Stimulated activated CD8-positive, alpha-beta memory T cell treated with anti-CD3 and anti-CD28 coated beads, Interleukin-12 subunit alpha, Interleukin-12 subunit beta, amount 100 ng/mL, for 1 hour (primary cell): ENCODE data around the gene SCN4A.
A peak's percentile ranks its signal among the peaks of the same experiment; 100 is the strongest.
"Not testable (repeated sequence)": the region's sequence is repeated elsewhere in the genome, so short reads cannot be mapped to it uniquely, and the experiment has no call there.

ENCODE experiments used
- DNase-seq: peaks from one replicate; pipeline ENCODE4 v3.0.0-alpha.2; 2020; ENCODE audit warnings: low read depth

SCN4A gene

DNA sequence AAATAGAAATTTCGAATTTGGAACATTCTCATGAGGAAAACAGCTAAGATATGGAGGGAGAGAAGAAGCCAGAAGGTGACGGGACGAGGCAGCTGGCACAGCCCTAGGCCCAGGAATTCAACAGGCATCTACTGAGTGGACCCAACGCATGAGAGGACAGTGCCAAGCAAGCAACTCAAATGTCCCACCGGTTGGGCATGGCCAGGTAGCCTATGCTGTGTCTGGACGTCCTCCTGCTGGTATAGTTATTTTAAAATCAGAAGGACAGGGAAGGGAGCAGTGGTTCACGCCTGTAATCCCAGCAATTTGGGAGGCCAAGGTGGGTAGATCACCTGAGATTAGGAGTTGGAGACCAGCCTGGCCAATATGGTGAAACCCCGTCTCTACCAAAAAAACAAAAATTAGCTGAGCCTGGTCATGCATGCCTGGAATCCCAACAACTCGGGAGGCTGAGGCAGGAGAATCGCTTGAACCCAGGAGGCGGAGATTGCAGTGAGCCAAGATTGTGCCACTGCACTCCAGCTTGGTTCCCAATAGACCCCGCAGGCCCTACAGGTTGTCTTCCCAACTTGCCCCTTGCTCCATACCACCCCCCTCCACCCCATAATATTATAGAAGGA is 56.0 kb downstream of the SCN4A start:
- no peak for DNase-seq

DNA sequence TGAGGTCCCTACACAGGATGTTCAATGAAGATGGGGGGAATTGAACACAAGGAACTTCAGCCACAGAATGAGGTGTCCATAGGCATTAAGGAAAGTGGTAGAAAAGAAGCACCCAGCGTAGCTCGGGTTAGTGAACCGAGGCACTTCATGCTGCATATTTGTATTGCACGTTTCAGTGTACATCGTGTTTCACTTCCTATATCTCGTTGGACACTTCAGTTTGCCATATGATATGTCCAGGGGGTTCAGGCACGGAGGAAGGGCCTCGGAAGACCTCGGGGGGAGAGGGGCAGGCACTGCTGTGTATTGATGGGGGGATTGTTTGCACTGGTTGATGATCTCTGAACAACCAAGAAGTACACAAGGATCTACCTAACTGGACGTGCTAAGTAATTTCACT is 57.0 kb downstream of the SCN4A start:
- DNase-seq = not testable (repeated sequence)

DNA sequence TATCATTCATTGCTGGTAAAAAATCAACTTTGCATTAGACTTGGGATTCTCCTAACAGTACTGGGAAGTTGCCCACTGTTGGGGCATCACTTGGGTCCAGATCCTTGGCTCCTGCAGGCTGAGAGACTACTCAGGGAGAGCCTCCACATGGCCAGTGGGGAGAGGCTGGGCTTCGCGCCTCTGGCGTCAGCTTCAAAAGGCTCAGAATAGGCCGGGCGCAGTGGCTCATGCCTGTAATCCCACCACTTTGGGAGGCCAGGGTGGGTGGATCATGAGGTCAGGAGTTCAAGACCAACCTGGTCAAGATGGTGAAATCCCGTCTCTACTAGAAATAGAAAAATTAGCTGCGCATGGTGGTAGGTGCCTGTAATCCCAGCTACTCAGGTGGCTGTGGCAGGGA is 58.2 kb downstream of the SCN4A start:
- no peak for DNase-seq

DNA sequence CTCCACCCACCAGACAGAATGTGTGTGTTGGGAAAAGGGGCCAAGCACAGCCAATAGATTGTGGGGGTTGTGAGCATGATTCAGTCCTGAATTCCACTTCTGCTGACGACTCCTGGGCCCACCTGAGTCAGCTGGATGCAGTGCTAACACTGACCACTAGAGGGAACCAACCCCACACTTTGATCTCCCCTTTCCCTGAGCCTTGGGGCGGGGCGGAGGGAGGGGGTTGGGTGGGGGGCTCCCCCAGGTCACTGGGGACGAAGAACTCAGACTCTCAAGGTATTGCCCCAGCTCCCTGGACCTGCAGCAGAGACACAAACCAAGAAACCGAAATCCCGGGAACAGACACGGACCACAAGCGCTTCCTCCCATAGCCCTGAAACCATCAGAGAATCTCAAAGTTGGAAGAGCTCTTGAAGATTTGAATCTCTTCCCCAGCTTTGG is 61.0 kb downstream of the SCN4A start:
- DNase-seq = peak; percentile 50

DNA sequence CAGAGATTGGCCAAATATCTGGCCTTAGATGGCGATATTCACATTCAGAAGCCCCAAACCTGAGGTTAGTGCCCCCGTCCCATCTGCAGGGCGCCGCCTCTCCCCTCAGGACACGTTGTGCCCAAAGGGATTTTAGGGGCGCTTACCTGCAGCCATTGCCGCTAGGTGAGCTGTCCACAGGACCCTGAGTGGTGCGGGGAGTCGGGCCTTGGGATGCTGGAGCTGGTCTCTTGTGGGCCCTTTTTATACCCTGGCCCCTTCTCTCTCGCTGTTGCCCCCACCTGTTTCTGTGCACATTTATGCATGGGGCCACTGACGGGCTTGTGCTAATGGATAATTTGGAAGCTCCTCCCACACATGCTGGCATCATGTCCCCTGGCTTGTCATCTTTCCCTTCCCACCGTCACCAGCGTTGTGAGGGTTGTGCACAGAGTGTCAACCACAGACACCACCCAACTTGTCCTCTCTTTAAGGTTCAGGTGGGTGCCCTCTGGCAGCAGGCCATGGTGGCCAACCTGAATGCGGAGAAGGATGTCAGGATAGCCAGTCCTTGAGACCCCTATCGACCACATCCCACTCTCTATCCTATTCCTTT is 61.6 kb downstream of the SCN4A start, which contains the start of gene CSHL1:
TSS of gene CSHL1 (minus strand) at position 218 of the 595 bp plus-strand sequence. CDS start at position 156, 62 bp downstream.
- DNase-seq = no peak

DNA sequence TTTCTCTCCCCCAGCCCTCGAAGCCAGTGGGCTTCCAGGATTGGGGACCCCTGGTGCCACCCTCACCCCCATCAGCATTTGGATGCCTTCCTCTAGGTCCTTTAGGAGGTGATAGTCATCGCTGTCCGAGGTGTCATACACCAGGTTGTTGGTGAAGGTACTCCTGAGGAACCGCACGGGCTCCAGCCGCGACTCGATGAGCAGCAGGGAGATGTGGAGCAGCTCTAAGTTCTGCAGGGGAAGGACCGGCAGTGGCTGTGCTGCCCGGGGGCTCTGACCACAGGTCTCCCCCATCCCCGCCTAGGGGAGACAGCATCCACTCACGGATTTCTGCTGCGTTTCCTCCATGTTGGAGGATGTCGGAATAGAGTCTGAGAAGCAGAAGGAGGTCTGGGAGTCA is 62.6 kb downstream of the SCN4A start:
- no peak for DNase-seq

DNA sequence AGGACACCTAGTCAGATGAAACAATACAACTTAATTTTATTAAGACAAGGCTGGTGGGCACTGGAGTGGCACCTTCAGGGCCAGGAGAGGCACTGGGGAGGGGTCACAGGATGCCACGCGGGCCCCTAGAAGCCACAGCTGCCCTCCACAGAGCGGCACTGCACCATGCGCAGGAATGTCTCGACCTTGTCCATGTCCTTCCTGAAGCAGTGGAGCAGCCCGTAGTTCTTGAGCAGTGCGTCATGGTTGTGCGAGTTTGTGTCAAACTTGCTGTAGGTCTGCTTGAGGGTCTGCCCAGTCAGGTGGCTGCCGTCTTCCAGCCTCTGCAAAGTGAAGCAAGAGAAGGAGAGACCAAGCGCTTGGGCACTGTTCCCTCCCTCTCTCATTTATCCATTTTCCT is 63.1 kb downstream of the SCN4A start:
- DNase-seq = not testable (repeated sequence)

DNA sequence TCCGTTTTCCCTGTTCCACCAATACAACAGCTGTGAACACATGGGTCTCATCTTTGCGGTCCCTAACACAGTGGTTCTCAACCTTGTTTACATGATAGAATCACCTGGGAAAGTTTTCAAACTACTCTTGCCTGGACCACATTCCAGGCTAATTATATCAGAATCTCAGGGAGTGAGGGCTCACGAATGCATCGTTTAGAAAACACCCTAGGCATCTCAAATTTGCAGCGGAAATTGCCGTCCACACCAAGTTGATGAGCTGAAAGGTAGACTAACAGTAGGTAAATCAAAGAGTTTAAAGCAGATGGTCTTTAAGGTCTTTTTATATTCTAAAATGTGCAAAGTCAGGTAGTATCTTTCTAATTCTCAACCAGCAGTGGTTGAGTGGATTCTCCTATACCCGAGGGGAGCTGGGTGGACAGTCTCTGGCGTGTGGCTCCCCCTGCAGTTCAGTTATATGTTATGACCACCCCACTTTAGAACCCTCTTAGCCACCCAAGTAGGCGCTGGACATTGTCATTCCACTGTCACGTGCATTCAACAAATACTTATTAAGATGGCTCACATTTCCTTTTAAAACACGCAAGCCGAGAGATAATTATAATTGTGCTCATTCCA is 65.4 kb downstream of the SCN4A start:
- not testable (repeated sequence) for DNase-seq

DNA sequence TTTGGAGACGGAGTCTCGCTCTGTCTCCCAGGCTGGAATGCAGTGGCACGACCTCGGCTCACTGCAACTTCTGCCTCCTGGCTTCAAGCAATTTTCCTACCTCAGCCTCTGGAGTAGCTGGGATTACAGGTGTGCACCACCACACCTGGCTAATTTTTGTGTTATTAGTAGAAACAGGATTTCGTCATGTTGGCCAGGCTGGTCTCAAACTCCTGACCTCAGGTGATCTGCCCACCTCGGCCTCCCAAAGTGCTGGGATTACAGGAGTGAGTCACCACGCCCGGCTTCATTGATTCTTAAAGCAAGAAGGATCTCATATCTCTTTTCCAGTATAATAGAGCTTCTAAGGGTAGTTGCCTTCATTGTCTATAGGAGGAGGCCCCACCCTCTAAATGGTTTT is 67.9 kb downstream of the SCN4A start:
- not testable (repeated sequence) for DNase-seq

DNA sequence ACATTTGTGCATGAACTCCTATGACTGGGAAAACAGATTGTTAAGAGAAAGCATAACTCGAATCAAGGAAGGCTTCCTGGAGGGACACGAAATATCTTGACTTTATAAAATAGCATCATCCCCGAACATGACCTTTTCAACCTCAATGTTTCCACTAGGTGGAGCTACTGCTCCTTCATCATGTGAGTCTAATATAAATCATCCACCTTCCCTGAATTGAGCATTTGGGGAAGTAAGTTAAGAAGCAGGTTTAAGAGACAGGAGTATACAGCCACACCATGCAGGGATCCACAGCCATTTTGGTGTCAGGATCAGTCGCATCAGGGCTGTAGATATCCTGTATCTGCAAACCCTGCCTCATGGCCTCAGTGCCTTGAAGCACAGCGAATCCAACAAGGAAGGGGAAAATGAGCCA is 68.9 kb downstream of the SCN4A start:
- not testable (repeated sequence) for DNase-seq

DNA sequence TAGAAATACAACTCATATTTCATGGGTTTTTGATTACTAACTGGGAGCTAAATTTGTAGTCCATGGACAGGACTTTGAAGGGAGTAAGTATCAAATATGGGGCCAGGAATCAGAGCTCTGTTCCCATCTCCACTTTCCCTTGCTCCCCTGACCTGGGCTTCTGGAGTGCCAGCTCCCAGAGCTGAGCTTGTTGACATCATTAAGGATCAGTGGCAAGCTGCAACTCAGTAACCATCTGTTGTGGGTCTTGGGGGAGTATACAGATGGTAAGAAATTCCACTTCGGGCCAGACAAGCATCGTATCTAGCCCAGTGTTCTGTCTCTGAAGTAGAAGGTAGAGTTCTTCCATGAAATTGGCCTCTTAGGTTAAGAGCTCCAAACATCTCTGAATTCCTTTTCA is 70.7 kb downstream of the SCN4A start:
- DNase-seq = not testable (repeated sequence)

DNA sequence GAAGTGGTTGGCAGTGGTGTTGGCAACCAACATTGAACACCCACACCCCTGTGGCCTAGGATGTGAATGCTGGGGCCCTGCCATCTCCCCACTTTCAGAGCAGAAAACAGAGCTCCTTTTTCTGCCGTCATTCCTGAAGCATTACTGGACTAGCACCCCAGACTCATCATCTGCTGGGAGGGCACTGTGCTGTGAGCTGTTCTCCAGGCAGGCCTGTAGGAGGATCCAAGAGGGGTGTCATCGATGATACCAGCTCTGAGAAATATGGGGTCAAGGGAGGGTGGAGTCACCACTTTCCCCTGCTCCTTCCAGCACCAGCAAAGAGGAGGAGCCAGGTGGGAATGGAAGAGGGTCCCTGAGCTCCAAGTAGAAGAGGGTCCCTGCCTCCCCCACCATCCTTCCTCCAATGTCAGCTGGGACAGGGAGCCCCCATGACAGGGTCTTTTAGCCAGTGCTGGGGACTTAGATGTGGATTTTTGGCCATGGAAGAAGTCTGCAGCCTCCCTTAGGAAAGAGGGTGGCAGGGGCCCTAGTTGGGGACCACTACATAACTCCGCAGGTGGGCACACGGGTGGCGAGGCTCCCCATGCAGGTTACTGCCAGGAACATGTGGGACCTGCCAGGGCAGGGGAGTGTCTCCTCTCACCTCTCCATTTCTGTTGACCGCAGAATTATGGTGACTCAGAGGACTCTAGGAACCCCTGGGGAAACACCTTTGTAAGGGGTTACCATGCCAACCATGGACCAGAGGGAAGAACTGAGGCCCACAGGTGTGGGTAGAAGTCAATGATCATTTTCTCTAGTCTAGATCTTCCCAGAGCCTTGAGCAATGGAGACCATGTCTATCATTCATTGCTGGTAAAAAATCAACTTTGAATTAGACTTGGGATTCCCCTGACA is 73.6 kb downstream of the SCN4A start:
- DNase-seq = not testable (repeated sequence)

DNA sequence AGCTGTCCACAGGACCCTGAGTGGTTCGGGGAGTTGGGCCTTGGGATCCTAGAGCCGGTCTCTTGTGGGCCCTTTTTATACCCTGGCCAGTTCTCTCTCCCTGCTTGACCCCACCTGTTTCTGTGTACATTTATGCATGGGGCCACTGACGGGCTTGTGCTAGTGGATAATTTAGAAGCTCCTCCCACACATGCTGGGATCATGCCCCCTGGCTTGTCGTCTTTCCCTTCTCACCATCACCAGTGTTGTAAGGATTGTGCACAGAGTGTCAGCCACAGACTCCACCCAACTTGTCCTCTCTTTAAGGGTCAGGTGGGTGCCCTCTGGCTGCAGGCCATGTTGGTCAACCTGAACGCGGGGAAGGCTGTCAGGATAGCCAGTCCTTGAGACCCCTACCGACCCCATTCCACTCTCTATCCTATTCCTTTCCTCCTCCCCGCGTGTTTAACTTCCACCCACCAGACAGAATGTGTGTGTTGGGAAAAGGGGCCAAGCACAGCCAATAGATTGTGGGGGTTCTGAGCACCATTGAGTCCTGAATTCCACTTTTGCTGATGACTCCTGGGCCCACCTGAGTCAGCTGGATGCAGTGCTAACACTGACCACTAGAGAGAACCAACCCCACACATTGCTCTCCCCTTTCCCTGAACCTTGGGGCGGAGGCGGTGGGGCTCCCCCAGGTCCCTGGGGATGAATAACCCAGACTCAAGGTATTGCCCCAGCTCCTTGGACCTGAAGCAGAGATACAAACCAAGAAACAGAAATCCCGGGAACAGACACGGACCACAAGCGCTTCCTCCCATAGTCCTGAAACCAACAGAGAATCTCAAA is 76.0 kb downstream of the SCN4A start, which contains the start of gene CSH1:
TSS of gene CSH1 (minus strand) at position 51 of the 831 bp plus-strand sequence. CDS start 63 bp downstream, outside the sequence.
- DNase-seq = not testable (repeated sequence)

DNA sequence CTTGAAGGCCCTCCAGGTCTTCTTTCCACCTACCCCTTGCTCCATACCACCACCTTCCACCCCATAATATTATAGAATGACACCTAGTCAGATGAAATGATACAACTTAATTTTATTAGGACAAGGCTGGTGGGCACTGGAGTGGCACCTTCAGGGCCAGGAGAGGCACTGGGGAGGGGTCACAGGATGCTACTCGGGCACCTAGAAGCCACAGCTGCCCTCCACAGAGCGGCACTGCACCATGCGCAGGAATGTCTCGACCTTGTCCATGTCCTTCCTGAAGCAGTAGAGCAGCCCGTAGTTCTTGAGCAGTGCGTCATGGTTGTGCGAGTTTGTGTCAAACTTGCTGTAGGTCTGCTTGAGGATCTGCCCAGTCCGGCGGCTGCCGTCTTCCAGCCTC is 77.9 kb downstream of the SCN4A start:
- not testable (repeated sequence) for DNase-seq

DNA sequence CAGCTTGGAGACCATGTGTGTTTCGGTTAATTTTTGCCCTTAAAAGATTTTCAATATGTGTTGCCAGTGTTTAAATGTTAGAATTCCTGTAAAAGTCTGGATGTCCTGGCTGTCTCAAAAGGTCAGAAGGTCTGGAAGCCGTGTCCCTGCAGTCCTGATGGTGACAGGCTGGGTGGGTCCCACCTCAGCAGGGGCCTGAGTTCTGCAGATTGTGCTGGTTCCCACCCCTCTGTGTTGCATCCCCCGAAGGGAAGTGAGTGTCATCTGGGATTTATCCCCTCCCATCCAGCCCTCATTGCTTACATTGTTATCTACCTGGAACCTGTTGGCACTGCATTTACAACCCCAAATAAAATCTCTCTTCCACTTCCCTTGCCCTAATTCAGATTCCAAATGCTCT is 78.7 kb downstream of the SCN4A start:
- DNase-seq = not testable (repeated sequence)

DNA sequence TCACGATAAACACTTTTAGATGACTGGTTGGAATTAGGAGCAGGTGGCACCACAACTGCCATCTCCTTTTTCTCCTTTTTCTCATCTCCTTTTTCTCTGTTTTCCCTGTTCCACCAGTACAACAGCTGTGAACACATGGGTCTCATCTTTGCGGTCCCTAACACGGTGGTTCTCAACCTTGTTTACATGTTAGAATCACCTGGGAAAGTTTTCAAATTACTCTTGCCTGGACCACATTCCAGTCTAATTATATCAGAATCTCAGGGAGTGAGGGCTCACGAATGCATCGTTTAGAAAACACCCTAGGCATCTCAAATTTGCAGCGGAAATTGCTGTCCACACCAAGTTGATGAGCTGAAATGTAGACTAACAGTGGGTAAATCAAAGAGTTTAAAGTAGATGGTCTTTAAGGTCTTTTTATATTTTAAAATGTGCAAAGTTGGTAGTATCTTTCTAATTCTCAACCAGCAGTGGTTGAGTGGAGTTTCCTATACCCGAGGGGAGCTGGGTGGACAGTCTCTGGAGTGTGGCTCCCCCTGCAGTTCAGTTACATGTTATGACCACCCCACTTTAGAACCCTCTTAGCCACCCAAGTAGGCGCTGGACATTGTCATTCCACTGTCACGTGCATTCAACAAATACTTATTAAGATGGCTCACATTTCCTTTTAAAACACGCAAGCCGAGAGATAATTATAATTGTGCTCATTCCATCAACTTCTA is 80.2 kb downstream of the SCN4A start:
- DNase-seq = not testable (repeated sequence)

DNA sequence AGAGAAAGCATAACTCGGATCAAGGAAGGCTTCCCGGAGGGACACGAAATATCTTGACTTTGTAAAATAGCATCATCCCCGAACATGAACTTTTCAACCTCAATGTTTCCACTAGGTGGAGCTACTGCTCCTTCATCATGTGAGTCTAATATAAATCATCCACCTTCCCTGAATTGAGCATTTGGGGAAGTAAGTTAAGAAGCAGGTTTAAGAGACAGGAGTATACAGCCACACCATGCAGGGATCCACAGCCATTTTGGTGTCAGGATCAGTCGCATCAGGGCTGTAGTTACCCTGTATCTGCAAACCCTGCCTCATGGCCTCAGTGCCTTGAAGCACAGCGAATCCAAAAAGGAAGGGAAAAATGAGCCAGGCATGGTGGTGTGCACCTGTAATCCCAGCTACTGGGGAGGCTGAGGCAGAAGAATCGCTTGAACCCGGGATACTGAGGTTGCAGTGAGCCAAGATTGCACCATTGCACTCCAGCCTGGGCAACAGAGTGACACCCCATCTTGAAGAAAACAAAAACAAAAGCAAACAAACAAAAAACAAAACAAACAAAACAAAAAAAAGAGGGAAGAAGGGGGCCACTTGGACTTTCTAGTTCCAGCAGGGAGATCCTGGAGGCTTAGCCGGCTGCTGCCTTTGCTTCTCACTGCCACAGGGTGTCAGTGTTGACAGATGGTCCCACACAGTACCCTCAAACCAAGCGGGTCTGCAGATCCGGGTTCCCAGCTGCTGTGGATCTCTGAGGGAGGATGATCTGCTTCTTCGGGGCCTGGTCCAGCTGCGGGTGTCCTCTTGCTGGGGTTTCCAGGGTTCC is 83.5 kb downstream of the SCN4A start:
- DNase-seq = not testable (repeated sequence)
